Body of pancreas (tissue), 4 donors: Measurements from ENCODE around the gene PLXDC2.

Source experiments
- POLR2A ChIP-seq, 3 donors: fragments of 450-650 bp; IDR thresholded peaks; one replicate each; pipeline ENCODE4 v1.6.1; 2016; ENCODE audit warnings: antibody characterized with exemption in 3 of 3, mild to moderate bottlenecking in 2 of 3
- TF ChIP-seq, protein P1 (sequence below), 7 experiments: fragments of 450-650 bp in 4 of 7; fragments of 200-600 bp in 3 of 7; sonication (generic) in 3 of 7; IDR thresholded peaks; one replicate each; pipeline ENCODE4 v1.5.1; 2016 to 2019; ENCODE audit warnings: antibody characterized with exemption in 7 of 7

DNA sequence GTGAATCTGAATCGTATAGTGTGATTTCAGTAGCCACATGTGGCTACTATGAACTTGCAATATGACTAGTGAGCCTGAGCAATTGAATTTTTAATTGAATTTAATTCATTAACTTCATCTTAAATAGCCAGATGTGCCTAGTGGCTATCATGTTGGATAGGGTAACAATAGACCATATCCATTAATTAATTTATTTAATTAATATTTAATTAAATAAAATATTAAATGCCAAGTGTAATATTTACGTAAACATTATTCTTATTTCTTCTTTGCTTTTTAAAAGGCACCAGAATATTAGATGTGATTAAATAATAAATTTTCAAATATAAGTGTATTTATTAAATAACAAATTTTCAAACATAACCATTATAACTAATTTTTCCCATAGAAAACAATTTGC, 354.4 kb downstream of the PLXDC2 start:
- no peak for TF ChIP-seq POLR2A (IDR thresholded peaks at IDR 0.05)
- TF ChIP-seq, protein P1, sequence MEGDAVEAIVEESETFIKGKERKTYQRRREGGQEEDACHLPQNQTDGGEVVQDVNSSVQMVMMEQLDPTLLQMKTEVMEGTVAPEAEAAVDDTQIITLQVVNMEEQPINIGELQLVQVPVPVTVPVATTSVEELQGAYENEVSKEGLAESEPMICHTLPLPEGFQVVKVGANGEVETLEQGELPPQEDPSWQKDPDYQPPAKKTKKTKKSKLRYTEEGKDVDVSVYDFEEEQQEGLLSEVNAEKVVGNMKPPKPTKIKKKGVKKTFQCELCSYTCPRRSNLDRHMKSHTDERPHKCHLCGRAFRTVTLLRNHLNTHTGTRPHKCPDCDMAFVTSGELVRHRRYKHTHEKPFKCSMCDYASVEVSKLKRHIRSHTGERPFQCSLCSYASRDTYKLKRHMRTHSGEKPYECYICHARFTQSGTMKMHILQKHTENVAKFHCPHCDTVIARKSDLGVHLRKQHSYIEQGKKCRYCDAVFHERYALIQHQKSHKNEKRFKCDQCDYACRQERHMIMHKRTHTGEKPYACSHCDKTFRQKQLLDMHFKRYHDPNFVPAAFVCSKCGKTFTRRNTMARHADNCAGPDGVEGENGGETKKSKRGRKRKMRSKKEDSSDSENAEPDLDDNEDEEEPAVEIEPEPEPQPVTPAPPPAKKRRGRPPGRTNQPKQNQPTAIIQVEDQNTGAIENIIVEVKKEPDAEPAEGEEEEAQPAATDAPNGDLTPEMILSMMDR (IDR thresholded peaks at IDR 0.05) = no peak
